Measurements from ENCODE around the gene SMARCB1. TPM values are rescaled to one million over a fixed set of nuclear protein-coding genes. Genes with fewer than 3 reads are reported as not detected.

Gene SMARCB1
- total and polyA plus RNA-seq, 2 of the 4 experiments (the other 2 are of a cell fraction) = 110 to 159 TPM

GRCh38 chr22:23832226-23833016, 45.7 kb downstream of the SMARCB1 start:
- TF ChIP-seq CHD1 (IDR thresholded peaks at IDR 0.05; ENCODE audit: low read depth, low read length) (no peak), RFX5 (IDR thresholded peaks at IDR 0.05; ENCODE audit: low read depth, low read length) (no peak), SMC3 (IDR thresholded peaks at IDR 0.05; ENCODE audit: low read depth, low read length) (no peak), USF2 (IDR thresholded peaks at IDR 0.05; ENCODE audit: low read depth, low read length) (no peak), NFE2L2 (IDR thresholded peaks at IDR 0.05; ENCODE audit: low read depth, low read length) (no peak), MAZ (IDR thresholded peaks at IDR 0.05; ENCODE audit: borderline replicate concordance, low read depth, low read length) (no peak)
- CTCF ChIA-PET = interaction anchor here (0.6 to 0.7 kb wide), 3 partner anchors 11 to 19 kb away, joined by 3 to 4 read pairs (median 3); no protein-coding TSS in a partner anchor
- H3K14ac ChIP-seq (replicated peaks; ENCODE audit: low read depth, low read length) = no peak overlapping the region
- dilution Hi-C loops (cut with HindIII; ENCODE audit: low sequenced_read_pairs, unreplicated experiment) (no loop called here), in situ Hi-C loops (cut with MboI; ENCODE audit: low sequenced_read_pairs) (no loop called here), intact Hi-C loops (cut with micrococcal nuclease) (no loop called here)
- H3K4ac ChIP-seq (ENCODE audit: low read depth, low read length) = no peak overlapping the region
- WGBS, 2 experiments (ENCODE audit: extremely low coverage in 2 of 2, insufficient read length in 1 of 2) = 100% methylated on average over 3 of the region's 11 CpGs; no CpG with 5 or more reads in 1 of the 2 experiments
- no peaks in the 10 kb centered on the region for H3K27me3 ChIP-seq (ENCODE audit: control insufficient read depth, insufficient read depth, low read length)
- POLR2A ChIA-PET (ENCODE audit: unreplicated experiment) = no interaction called here
- H3K9ac ChIP-seq (ENCODE audit: low read depth, low read length) = no peak overlapping the region
- H2AK9ac ChIP-seq (replicated peaks; ENCODE audit: low read depth, low read length, poor library complexity) = no peak overlapping the region
- H2BK20ac ChIP-seq (ENCODE audit: low read depth, low read length) = no peak overlapping the region
- peaks cover 6% of the 10 kb centered on the region for H3K4me1 ChIP-seq (ENCODE audit: control insufficient read depth, insufficient read depth, low read length)
- ATAC-seq (ENCODE audit: low read depth) (no peak), DNase-seq (no peak)
- no peak overlapping the region for H2BK120ac ChIP-seq (ENCODE audit: low read depth, low read length)
- H2AK5ac ChIP-seq (ENCODE audit: low read depth, low read length) = no peak overlapping the region
- H3K9me3 ChIP-seq (ENCODE audit: control insufficient read depth, insufficient read depth, low read length) = peaks cover 3% of the 10 kb centered on the region; the same call in 1 of the 2 replicates
- H2BK15ac ChIP-seq (ENCODE audit: low read depth, low read length) = no peak overlapping the region
- no peak overlapping the region for H2AFZ ChIP-seq (replicated peaks; ENCODE audit: low read length, poor library complexity)
- H4K20me1 ChIP-seq (ENCODE audit: insufficient read depth, low read length) = peaks cover 43% of the 10 kb centered on the region
- H4K91ac ChIP-seq (ENCODE audit: insufficient read depth, low read depth, low read length) = no peak overlapping the region
- H3K9me1 ChIP-seq (ENCODE audit: insufficient read depth, low read length) = peaks cover 15% of the 10 kb centered on the region
- H4K5ac ChIP-seq (ENCODE audit: low read depth, low read length) = no peak overlapping the region
- no peak overlapping the region for H2BK5ac ChIP-seq (ENCODE audit: low read depth, low read length, poor library complexity, severe bottlenecking)
- H4K8ac ChIP-seq (ENCODE audit: low read depth in 2 of 2, low read length in 2 of 2) = no peak overlapping the region
- H3K79me1 ChIP-seq (ENCODE audit: low read depth in 1 of 2, low read length in 2 of 2) = peaks cover 7 to 50% of the 10 kb centered on the region in 2 experiments
- no TSS peak for BruUV-seq (replicated peaks)
- H3K4me2 ChIP-seq (ENCODE audit: low read depth, low read length) = no peak overlapping the region
- H3K18ac ChIP-seq (ENCODE audit: low read depth, low read length) = no peak overlapping the region
- no peak overlapping the region for H3K56ac ChIP-seq (ENCODE audit: extremely low read depth, insufficient read depth, low read length)
- H3K36me3 ChIP-seq (ENCODE audit: control insufficient read depth, insufficient read depth, low read length) = peaks cover 63% of the 10 kb centered on the region
- no peak overlapping the region for H3K4me3 ChIP-seq (ENCODE audit: insufficient read depth, low read depth, low read length)
- H3K23ac ChIP-seq (ENCODE audit: low read depth, low read length) = no peak overlapping the region
- H3K27ac ChIP-seq (ENCODE audit: insufficient read depth, low read length) = no peak overlapping the region
